Gastrocnemius medialis (tissue), 4 donors: ENCODE results near the gene CSNK2A1. TPM values are rescaled to one million over a fixed set of nuclear protein-coding genes. Genes with fewer than 3 reads are reported as not detected.

ENCODE experiments used
- ATAC-seq, 2 donors: fragments of 150-250 bp; one replicate each; pipeline ENCODE4 v1.9.1; 2016
- DNase-seq, 2 donors: peaks; one replicate each; pipeline ENCODE4 v3.0.0-alpha.2; 2019
- H3K27ac ChIP-seq, 4 donors: fragments of 200-600 bp; sonication (generic); 1 replicate in 1 of 4; 2 replicates in 3 of 4; pipeline ENCODE4 v1.5.1; 2016 to 2018; ENCODE audit warnings: mild to moderate bottlenecking in 2 of 4, moderate library complexity in 1 of 4
- H3K27me3 ChIP-seq, 3 donors: fragments of 200-600 bp; sonication (generic) in 2 of 3; 1 replicate in 1 of 3; 2 replicates in 2 of 3; pipeline versions ENCODE4 v1.5.1 to v1.6.0; 2016 to 2019; ENCODE audit warnings: mild to moderate bottlenecking in 1 of 3, moderate library complexity in 1 of 3
- H3K36me3 ChIP-seq, 2 donors: fragments of 200-600 bp; sonication (generic) in 1 of 2; one replicate each; pipeline ENCODE4 v1.5.1; 2017 to 2018
- H3K4me1 ChIP-seq, 2 donors: fragments of 200-600 bp; sonication (generic) in 1 of 2; one replicate each; pipeline ENCODE4 v1.5.1; 2016 to 2017; ENCODE audit warnings: mild to moderate bottlenecking in 2 of 2
- H3K4me3 ChIP-seq, 4 donors: fragments of 200-600 bp; sonication (generic) in 3 of 4; 1 replicate in 1 of 4; 2 replicates in 3 of 4; pipeline ENCODE4 v1.5.1; 2016 to 2019; ENCODE audit warnings: mild to moderate bottlenecking in 2 of 4
- H3K9me3 ChIP-seq, 3 donors: fragments of 200-600 bp; sonication (generic) in 2 of 3; 1 replicate in 1 of 3; 2 replicates in 2 of 3; pipeline ENCODE4 v1.5.1; 2016 to 2019
- POLR2A ChIP-seq, 2 donors: fragments of 450-650 bp; IDR thresholded peaks; one replicate each; pipeline ENCODE4 v1.6.1; 2017; ENCODE audit warnings: antibody characterized with exemption in 2 of 2, mild to moderate bottlenecking in 2 of 2, moderate library complexity in 2 of 2
- in situ Hi-C, 4 donors: fragments of 200-750 bp; cut with MboI; loops; one replicate each; pipeline versions ENCODE4 v1.15.0 to v1.8.0; 2017; ENCODE audit warnings: low sequenced_read_pairs in 4 of 4
- intact Hi-C: fragments of 100-400 bp; cut with DNase I; formaldehyde crosslinking; loops from one replicate; pipeline ENCODE4 v1.15.1; 2023; ENCODE audit warnings: low total_unique reads
- total RNA-seq, 4 donors: library from RNA; depleted of rRNA; stranded (reverse); fragments of >200 nt; gene quantifications; one replicate each; pipeline versions ENCODE4 v1.1.0 to v1.2.3, GENCODE V29; 2016
- TF ChIP-seq, protein P1 (sequence below), 5 experiments: fragments of 450-650 bp in 3 of 5; fragments of 200-600 bp in 2 of 5; sonication (generic) in 2 of 5; IDR thresholded peaks in 4 of 5; conservative IDR thresholded peaks in 1 of 5; 1 replicate in 4 of 5; 2 replicates in 1 of 5; pipeline ENCODE4 v1.5.1; 2016 to 2019; ENCODE audit warnings: antibody characterized with exemption in 5 of 5, mild to moderate bottlenecking in 3 of 5, moderate library complexity in 3 of 5

Gene CSNK2A1
- total RNA-seq, 4 donors from 2014 or later = 108 to 180 (median 157) TPM

DNA sequence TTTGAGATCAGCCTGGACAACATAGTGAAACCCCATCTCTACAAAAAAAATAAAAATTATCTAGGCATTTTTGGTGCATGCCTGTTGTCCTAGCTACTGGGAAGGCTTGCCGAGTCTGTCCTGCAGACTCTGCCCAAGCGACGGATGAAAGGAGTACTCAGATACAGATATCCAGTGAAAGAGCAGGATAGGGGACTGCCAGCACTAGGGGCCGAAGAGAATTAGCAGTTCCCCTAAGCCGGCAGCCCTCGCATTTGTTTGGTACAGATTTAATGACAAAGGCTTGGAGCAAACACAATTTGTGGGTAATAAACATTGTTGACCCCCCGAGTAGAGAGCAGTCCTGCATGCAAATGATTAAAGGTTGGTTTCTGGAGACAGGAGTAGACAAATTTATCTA lies 75.8 kb downstream of the CSNK2A1 start:
- H3K27me3 ChIP-seq = peaks cover 0 to 3% (median 0%) of the 10 kb centered on the region in 3 donors
- no peak overlapping the region for H3K27ac ChIP-seq
- no peak overlapping the region for H3K4me3 ChIP-seq
- intact Hi-C loops (no loop called here), in situ Hi-C loops (no loop called here)
- H3K36me3 ChIP-seq = no peaks in the 10 kb centered on the region
- peaks cover 0 to 5% of the 10 kb centered on the region in 2 donors for H3K4me1 ChIP-seq
- ATAC-seq (no peak), DNase-seq (no peak)
- TF ChIP-seq, protein P1, sequence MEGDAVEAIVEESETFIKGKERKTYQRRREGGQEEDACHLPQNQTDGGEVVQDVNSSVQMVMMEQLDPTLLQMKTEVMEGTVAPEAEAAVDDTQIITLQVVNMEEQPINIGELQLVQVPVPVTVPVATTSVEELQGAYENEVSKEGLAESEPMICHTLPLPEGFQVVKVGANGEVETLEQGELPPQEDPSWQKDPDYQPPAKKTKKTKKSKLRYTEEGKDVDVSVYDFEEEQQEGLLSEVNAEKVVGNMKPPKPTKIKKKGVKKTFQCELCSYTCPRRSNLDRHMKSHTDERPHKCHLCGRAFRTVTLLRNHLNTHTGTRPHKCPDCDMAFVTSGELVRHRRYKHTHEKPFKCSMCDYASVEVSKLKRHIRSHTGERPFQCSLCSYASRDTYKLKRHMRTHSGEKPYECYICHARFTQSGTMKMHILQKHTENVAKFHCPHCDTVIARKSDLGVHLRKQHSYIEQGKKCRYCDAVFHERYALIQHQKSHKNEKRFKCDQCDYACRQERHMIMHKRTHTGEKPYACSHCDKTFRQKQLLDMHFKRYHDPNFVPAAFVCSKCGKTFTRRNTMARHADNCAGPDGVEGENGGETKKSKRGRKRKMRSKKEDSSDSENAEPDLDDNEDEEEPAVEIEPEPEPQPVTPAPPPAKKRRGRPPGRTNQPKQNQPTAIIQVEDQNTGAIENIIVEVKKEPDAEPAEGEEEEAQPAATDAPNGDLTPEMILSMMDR (IDR thresholded peaks at IDR 0.05 in 4 of 5, conservative IDR thresholded peaks at IDR 0.05 in 1 of 5) = no peak
- TF ChIP-seq POLR2A (IDR thresholded peaks at IDR 0.05) = no peak
- H3K9me3 ChIP-seq = no peaks in the 10 kb centered on the region

DNA sequence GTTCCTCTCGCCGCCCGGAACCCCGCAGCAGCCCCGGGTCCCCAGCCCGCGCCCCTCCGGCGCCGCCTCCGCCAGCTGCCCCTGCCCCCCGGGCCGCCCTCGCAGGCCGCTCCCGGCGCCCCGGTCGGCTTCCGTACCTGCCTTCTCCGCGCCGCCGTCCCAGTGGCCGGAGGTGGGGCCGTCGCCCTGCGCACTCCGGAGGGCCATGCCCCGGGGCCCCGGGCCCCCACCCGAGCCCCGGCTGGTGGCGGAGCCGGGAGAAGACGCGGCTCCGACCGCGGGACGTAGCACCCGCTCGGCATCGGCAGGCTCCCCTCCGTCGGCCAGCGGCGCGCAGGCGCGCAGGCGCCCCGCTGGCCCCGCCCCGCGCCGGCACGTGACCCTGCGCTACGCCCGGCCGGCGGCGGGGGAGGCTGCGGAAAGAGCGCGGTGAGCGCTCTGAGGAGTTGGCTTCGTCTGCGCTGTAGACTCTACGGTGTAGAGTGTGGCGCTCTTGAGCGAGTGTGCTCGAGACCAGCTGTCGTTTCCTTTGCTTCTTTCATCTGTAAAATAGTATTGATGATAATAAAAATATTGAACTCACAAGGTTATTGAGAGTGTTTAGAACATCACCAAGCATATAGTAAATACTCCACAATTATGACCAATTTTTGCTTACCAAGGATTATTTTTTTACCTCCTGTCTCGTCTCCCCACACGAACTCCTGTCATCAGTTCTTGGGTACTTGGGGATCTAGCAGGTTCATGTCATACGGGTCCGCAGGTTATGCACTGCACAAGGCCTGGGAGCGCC lies 81.2 kb downstream of the CSNK2A1 start, which contains the start of gene TBC1D20:
TSS of gene TBC1D20 (minus strand) at position 335 of the 793 bp plus-strand sequence. CDS start at position 207, 128 bp downstream.
- H3K27ac ChIP-seq = peak within 1 kb of the TSS; percentile 79 to 96 (median 92)
- peak; percentile 95 to 97 for ATAC-seq
- peak within 1 kb of the TSS; percentile 63 to 92 (median 82) for H3K4me3 ChIP-seq
- H3K36me3 ChIP-seq = no peaks in the 10 kb centered on the region
- TF ChIP-seq, protein P1 (IDR thresholded peaks at IDR 0.05 in 4 of 5, conservative IDR thresholded peaks at IDR 0.05 in 1 of 5) = peak in 2 of 5 experiments; percentile 29 to 32
- peak; percentile 92 to 94 for TF ChIP-seq POLR2A (IDR thresholded peaks at IDR 0.05)
- H3K9me3 ChIP-seq = no peaks in the 10 kb centered on the region
- in situ Hi-C loops = no loop called here
- DNase-seq = peak; percentile 64 to 81
- no peaks in the 10 kb centered on the region for H3K27me3 ChIP-seq
- H3K4me1 ChIP-seq = peaks cover 32 to 40% of the 10 kb centered on the region in 2 donors
- intact Hi-C loops = loop anchor here (1.0 to 5.0 kb wide), 3 partner anchors 55 to 165 kb away; partner anchors contain the start of genes CSNK2A1 and ZCCHC3

DNA sequence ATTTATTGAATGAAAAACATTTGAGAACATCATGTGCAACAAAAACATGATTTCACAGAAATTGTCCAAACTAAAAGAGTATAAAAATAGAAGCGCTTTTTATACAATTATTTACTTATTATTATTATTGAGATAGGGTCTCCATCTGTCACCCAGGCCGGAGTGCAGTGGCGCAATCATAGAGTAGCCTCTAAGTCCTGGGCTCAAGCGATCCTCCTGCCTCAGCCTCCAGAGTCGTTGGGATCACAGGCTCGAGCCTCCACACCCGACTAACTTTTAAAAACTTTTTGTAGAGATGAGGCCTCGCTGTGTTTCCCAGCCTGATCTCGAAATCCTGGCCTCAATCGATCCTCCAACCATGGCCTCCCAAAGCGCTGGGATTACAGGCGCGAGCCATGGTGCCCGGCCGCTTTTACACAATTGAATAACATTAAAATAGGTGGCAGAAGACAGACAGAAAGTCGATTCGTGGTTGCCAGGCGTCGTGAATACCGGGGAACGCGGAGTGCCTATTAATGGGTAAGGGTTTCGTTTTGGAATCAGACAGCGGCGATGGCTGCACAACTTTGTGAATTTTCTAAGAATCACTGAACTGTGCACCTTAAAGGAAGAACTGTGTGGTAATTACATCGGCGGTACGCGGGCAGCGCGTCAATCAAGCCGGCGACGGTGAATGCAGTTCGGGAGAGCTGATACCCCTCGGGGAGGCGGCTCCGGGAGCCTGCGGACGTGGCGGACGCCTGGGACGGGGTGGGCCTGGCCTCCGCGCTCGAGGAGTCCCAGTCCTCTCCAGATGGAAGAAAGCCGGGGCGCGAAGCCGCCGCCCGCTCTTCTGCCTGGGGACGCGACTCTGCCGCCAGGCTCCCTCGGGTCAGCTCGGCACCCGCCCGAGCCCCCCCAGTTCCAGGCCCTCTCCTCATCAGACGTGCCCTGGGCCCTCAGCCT lies 82.1 kb downstream of the CSNK2A1 start:
- Histone ChIP-seq H3K27me3 (no peaks in the 10 kb centered on the region), H3K4me1 (peaks cover 32 to 40% of the 10 kb centered on the region in 2 donors), H3K27ac (peak overlapping the region; percentile 79 to 96 (median 92)), H3K4me3 (peak overlapping the region; percentile 63 to 92 (median 82)), H3K9me3 (no peaks in the 10 kb centered on the region), H3K36me3 (no peaks in the 10 kb centered on the region)
- ATAC-seq = peak; percentile 52 to 59
- in situ Hi-C loops = no loop called here
- DNase-seq = peak in 1 of 2 donors; percentile 30
- intact Hi-C loops = loop anchor here (1.0 to 5.0 kb wide), 4 partner anchors 17 to 164 kb away; partner anchors contain the start of genes CSNK2A1 and ZCCHC3
- TF ChIP-seq, protein P1 (IDR thresholded peaks at IDR 0.05 in 4 of 5, conservative IDR thresholded peaks at IDR 0.05 in 1 of 5) = no peak
- no peak for TF ChIP-seq POLR2A (IDR thresholded peaks at IDR 0.05)

DNA sequence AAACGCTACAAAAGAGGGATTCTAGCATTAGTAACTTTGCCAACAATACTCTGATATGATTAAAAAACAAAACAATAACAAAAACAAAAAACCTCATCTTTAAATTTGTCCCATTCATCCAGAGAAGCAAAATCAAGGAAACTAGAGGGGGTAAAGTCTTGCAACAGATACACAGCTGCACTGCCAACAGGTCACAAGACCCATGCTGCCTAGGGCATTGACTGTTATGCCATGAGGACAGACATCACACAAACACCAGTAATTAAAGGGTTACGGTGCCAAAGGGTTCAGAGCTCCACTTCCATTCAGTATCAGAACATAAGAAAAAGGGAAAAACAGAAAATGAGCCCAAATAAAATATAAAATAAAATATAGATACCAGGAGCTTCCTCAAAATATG lies 82.9 kb downstream of the CSNK2A1 start:
- H3K4me1 ChIP-seq = peaks cover 32 to 40% of the 10 kb centered on the region in 2 donors
- no peak for ATAC-seq
- in situ Hi-C loops = no loop called here

More for the DNA sequence above, 82.9 kb downstream of the CSNK2A1 start:
- Histone ChIP-seq H3K27ac (peak overlapping the region; percentile 79 to 96 (median 92)), H3K4me3 (peak overlapping the region; percentile 63 to 92 (median 82)), H3K36me3 (no peaks in the 10 kb centered on the region), H3K9me3 (no peaks in the 10 kb centered on the region), H3K27me3 (no peaks in the 10 kb centered on the region)
- TF ChIP-seq, protein P1 (IDR thresholded peaks at IDR 0.05 in 4 of 5, conservative IDR thresholded peaks at IDR 0.05 in 1 of 5) = no peak
- no peak for TF ChIP-seq POLR2A (IDR thresholded peaks at IDR 0.05)
- peak; percentile 26 to 64 for DNase-seq
- intact Hi-C loops = loop anchor here (2.0 to 5.0 kb wide), 2 partner anchors 16 to 163 kb away; partner anchors contain the start of gene ZCCHC3
